HG03432 (cell line): ENCODE data around the gene PASK.
"Not testable (repeated sequence)": the region's sequence is repeated elsewhere in the genome, so short reads cannot be mapped to it uniquely, and the experiment has no call there.

ENCODE experiments used
- ATAC-seq: cut with Tn5 transposase; IDR thresholded peaks from one replicate; pipeline ENCODE4 v1.9.1; 2021; ENCODE audit warnings: mild to moderate bottlenecking, moderate library complexity; ENCODE audit not compliant: unreplicated experiment

The PASK gene

DNA sequence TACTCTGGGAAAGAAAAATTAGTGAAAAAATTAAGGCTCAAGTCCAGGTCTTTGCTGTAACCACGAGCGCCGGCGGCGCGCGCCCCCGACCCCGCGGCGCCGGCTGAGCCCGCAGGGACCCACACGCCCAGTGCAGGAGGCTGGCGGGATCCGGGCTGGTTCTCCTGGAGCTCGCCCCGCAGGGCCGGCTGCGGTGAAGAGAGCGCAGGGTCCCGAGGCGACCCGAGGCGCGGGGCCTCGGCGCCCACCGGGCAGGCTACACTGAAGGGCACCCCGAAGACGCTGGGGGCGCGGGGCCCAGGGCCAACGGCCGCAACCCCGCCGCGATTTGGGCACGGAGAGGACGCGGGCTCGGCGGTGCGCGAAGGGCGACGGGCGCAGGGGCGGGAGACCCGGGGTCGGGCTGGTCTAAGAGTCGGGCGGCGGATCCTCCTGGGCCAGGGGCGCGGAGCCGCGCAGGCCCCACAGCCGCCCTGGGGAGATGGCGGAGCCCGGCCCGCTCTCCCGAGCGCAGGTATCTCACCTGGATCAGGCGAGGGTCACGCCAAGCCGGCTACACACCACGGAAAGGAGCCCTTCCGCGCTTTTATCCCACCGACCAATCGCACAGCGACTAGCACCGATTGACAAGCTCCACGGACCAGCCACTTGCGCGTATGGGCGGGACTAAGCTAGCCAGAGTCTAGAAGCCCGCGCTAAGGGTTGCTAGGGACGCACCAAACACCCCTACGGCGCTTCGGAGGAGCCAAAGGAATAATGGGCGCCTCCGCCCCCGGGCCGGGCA, at the start of gene PASK:
TSS of gene PASK (minus strand) at position 582 of the 784 bp plus-strand sequence. CDS start 6,440 bp downstream, outside the sequence.
- peak; percentile 78 for ATAC-seq

DNA sequence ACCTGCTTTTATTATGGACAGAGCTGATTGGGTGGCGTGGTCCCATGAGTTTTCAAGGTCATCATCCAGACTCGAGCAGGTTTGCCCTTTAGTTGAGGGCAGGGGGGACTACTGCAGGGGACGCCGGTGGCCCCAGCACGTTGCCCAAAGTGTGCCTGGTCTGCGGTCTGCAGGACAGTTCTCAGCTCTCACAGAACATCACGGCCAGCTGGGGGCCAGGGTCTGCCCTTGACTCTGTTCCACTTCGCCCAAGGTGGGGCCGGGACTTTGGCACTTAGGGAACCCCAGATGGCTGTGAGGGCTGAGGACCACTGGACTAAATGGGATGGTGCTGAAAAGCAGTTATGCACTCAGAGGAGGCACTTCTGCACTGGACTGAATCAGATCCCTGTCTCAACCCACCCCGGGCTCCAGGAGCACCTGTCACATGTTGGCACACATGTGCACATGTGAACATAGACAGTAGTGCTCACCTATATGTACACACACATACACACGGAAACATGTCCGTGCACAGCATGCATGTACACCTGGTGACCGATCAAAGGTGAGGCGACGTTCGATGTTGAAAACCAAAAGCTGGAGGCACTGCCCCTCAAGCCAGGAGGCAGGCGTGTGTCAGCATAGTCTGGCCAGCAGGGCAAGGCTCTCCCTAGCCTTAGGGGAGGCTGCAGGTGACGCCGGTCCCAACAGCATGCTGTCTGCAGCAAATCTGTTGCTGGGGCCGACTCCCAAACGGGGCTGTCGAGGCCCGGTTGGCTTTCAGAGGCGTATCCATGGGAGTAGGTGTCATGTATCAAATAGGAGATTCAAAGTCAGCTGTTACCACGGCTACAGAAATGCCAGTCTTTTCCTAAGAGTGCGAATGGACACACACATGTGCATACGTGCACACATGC, 49.4 kb upstream of the PASK start:
- no peak for ATAC-seq

DNA sequence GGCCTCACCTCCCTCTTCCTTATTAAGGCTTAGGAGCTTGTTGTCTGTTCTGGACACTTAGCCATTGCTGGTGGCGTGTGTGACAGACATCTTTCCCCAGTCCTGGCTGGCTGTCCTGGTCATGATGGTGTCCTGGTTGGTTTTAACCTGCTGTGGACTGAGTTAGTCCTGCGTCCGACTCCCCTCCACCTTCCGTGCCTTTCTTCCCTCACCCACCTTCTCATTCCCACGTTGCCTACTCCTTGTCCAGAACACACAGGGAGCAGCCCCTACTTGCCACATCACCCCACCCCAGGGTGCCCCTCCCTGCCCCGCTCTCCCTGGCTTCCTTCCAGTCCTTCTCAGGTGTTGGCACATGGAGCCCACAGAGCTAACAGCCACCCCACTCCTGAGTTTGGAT, 48.7 kb upstream of the PASK start:
- ATAC-seq = no peak

DNA sequence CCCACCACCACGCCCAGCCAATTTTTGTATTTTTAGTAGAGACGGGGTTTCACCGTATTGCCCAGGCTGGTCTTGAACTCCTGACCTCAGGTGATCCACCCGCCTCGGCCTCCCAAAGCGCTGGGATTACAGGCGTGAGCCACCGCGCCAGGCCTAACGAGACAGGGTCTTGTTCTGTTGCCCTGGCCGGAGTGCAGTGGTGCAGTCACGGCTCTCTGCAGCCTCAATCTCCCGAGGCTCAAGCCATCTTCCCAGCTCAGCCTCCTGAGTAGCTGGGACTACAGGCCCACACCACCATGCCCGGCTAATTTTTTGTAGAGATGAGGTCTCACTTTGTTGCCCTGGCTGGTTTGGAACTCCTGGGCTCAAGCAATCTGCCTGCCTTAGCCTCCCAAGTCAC, 48.0 kb upstream of the PASK start:
- ATAC-seq = not testable (repeated sequence)

DNA sequence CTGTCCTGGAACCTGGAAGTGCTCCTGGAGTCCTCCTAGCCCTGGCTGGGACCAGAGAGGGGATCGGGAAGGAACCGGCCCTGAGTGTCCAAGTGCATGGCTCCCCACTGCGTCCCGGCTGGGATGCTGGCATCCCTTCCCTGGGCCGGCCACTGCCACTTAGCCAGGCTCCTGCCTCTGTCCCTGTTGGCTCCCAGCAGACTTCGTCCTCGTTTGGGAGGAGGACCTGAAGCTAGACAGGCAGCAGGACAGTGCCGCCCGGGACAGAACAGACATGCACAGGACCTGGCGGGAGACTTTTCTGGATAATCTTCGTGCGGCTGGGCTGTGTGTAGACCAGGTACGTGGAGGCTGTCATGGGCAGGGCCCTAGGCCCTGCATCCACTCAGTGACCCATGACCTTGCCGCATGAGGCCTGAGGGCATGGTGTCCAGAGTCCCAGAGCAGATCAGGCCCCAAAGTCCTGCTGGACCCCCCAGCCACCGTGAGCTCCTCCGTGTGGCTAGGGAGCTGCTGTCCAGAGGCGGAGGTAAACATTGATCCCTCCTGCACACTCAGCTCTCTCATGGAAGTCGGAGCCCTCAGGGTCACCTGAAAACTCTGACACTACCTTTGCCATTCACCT, 46.3 kb upstream of the PASK start:
- ATAC-seq = no peak

DNA sequence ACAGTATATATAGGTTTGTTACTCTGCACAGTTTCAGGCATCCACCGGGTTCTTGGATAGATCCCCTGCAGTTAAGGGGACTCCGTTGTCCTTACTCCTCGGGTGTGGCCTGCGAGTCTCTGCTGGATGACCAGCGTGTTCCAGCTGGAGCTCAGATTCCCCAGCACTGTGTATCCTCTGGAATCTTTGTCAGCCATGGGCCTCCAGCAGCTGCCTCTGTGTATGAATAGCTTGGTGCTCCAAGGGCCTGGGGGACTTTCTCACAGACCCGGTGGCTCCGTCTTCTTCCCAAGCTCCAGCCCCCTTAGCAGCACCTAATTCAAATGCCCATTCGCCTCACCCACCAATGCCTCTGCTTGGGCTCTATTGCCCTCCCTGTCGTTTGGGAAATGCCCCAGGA, 45.5 kb upstream of the PASK start:
- ATAC-seq = no peak

DNA sequence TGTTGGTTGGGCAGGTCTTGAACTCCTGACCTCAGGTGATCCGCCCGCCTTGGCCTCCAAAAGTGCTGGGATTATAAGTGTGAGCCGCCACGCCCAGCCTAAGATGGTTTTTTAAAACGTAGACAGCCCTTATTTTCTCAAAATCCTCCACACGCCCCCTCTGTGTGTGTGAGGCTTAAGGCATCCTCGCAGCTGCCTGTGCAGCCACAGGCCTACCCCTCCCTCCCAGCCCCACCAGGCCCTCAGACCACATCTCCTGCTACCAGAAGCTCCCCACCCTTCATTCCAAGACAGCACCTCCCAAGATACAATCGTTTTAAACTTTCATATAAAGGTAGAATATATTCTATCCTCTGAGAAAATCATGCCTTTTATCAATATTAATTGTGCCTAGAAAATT, 44.0 kb upstream of the PASK start:
- ATAC-seq = no peak

DNA sequence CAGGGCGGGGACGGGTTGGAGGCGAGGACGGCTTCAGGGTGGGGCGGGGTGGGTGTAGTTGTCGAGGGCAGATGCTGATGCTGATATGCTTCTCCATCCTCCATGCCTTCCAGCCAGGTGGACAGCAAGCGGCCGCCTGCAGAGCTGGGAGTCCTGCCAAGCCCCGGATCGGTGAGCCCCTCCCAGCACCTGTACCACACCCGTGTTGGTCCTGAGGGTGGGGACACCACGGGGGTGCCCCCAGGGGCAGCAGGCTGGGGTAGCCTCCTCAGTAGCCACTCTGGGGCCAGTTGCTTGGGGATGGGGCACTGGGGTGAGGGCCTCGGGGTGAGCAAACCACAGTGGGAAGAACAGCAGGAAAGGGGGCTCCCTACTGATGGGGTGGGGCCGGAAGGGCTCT, 41.8 kb upstream of the PASK start:
- no peak for ATAC-seq

DNA sequence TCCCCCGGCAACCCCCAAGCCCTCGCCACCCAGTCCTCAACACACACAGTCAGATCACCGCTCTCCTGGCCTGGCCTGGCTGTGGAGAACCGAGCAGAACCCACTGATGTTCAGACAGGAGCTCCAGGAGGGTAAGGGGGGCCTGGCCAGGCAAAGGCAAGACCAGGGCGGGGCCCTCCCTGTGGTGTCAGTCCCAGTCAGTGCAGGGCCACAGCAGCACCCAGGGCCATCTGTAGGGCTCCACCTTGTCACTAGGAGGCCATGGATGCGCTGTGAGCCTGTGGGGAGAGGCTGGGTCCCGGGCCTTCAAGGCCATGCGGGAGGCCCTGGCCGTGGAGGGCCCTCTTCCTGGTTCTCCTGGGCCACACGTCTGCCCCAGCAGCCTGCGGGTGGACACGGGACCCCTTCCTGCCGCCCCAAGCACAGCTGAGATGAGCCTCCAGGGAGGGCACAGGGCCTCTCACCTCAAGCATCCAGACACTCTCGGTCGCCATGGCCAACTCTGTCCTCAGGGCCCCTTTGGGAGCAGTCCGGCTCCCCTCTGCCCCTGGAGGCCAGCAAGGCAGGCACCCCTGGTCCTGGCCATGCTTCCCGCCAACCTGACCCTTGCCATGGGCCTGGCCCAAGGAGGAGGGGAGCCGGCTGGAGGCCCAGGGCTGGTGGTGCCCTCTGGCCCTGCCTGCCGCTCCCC, 41.2 kb upstream of the PASK start:
- no peak for ATAC-seq

DNA sequence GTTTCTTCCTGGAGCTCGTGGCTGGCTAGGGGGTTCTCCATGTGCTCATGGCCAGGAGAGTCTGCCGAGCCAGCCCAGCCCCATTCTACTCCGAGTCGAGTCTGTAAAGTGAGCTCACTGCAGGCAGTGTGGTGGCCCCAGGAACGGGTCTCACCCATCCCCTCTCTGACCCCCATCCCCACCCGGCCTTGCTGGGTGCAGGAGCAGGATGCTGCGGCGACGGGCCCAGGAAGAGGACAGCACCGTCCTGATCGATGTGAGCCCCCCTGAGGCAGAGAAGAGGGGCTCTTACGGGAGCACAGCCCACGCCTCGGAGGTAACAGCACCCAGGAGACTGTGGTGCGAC, 40.6 kb upstream of the PASK start:
- no peak for ATAC-seq

DNA sequence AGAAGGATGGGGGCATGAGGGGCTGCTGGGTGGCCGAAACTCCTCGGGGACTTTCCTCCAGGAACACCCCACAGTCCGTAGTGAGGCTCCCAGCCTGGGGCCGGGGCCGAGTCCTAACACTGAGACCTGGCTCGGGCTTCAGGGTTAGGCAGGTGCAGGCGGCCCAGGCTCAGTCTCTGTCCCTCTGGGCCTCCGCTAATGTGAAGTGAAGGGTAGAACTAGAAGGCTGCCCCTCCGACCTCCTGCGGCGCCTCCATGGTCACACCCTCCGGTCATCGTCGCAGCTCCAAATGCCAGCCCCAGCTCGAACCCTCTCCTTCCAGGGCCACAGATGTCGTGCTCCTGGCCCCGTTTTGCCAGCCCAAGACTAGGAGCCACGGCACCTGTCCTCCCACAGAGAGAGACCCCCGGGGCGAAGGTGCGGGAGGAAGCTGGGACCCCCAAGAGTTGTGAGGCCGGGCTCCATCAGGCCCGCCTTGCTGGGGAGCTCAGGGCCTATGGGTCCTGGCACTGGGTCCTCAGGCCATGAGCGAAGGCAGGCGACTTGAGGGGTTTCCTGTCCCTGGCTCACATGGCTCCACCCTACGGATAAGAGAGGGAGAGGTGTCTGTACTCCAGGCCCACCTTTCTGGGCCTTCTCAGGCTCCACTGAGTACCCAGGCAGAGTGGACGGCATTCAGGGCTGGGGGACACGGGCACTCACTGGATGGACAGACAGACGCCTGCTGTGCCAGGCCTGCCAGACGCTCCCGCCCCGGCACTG, 40.0 kb upstream of the PASK start:
- no peak for ATAC-seq

DNA sequence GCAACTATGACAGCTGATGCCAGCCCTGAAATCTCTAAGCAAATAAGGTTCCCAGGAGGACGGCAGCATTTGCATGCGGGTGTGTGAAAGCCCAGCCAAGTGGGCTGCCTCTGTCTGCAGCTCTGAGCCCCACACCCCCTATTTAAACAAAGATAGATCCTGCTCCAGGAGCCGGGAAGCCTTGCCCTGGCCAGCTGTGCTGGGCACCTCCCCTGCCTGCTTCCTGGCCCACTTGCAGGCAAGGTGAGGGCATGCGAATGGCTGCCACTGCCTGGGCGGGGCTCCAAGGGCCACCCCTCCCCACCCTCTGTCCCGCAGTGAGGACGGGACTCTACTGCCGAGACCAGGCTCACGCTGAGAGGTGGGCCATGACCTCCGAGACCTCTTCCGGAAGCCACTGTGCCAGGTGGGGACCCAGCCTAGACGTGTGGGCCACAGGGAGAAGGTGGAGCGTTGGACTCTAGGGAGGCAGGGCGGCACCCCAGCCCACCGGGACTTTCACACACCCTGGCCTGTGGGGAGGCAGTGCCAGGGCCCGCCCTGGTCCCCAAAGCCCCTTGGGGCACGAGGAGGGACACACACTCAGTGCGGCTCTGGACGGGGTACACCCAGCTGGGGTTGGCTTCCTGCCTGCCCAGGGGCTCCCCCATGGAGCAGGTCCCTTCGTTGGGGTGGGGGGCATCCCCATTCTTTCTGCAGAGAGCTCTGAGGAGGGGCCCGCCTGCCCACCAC, 39.3 kb upstream of the PASK start, which contains the start of gene ANO7:
TSS of gene ANO7 (plus strand) at position 317 of the 732 bp plus-strand sequence. CDS start 1,387 bp downstream, outside the sequence.
- no peak for ATAC-seq

DNA sequence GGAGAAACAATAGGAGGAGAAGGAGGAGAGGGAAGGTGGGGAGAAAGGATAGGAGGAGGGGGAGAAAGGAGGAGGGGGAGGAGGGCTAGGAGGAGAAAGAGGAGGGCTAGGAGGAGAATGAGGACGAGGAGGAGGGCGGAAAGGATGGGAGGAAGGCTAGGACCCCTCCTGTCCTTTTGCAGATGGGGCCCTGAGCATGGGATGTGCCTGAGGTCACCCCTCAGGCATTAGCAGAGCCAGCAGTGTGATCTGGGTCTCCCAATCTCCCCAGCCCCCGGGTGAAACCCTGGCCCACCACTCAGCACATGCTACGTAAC, 38.6 kb upstream of the PASK start:
- no peak for ATAC-seq

DNA sequence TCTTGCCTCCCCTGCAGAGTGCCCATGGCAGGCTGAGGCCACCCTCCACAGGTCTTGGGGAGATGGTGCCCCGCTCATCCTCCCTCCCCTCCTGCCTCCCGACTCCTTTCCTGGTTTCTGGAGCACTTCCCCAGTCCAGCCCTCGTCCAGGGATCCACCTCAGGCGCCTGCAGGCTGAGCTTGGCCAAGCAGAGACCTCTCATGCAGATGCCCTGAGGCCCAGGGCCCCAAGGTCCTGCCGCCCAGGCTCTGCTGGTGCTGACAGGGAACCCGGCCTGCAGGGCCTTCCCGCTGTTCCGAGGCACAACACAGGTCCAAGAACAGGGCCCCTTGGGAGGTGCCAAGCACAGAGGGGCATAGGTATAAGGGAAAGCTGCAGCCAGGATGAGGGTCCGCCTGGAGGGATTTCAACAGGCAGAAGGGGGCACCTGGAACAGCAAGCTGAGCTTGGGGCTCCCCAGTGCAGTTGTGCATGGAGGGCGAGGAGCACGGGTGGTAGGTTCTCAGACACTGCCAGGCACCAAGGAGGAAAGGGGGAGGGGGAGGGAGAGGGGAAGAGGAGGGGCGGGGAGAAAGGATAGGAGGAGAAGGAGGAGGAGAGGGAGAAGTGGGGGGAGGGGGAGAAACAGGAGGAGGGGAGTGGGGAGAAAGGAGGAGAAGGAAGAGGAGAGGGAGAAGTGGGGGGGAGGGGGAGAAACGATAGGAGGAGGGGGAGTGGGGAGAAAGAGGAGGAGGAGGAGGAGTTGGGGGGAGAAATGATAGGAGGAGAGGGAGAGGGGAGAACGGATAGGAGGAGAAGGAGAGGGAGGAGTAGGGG, 38.0 kb upstream of the PASK start:
- no peak for ATAC-seq

DNA sequence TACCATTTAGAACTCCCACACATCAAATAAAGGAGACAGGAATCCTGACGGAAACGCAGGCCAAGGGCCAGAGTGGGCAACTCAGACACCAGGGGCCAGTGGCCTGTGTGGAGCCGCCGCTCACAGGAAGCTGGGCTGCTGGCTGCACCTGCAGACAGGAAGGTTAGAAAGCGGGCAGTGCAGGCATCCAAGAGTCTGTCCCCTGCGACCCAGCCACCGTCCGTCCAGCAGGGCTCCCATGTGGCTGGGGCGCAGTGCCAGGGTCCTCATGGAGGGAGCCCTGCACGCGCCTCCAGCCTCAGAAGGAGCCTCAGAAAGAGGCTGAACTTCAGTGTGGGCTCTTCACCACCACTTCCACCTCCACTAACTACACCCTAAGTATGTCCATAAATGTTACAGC, 36.7 kb upstream of the PASK start:
- no peak for ATAC-seq

DNA sequence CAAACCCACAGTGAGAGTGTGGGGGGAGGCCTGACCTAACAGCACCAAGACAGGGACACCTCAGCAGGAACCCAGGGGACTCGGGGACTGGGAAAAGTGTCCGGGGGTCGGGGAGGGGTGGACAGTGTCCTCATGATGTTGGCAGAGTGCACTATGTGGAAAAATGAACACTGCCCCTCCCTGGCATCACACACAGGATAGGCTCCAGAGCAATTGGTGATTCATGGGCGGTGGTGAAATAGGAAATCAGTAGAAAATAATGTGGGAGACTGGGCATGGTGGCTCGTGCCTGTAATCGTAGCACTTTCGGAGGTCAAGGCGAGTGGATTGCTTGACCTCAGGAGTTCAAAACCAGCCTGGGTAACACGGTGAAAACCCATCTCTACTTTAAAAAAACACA, 35.6 kb upstream of the PASK start:
- no peak for ATAC-seq

DNA sequence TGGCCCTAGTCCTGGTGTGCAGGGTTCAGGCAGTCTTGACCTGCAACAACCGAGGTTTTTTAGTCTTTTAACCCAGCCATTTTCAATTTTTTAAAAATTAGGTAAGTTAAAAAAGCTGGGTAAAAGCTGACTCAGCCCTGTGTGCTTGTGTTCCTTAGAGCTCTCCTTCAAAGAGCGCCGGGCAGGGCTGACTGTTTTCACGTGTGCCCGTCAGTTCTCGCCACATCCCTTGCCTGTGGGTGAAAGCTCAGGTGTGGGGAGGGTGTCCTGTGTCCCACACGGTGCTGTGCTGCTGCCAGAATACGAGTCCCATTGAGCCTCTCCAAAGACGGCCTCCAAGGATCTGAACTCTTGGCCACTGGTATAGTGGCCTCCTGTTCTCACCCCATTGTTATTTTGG, 33.9 kb upstream of the PASK start:
- ATAC-seq = no peak

DNA sequence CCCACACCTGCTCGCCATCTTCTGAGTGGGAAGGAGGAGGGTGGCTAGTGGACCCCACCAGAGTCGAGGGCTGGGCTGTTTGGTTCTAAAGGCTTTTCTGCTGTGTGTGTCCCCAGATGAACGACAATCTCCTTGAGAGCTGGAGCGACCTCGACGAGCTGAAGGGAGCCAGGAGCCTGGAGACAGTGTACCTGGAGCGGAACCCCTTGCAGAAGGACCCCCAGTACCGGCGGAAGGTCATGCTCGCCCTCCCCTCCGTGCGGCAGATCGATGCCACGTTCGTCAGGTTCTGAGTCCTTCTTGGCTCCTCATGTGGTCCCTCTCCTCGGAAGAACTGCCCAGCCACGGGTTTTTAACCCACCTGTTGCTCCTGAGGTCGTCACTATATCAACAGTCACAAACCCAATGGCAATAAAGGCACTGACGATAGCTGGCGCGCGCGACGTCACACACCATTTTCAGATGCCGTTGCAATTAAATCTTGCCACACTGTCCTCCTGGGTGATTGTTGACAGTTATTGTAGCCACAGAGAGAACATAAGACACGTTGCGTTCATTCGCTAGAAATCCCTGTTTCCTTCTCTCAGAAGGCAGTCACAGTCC, 33.4 kb upstream of the PASK start:
- no peak for ATAC-seq

DNA sequence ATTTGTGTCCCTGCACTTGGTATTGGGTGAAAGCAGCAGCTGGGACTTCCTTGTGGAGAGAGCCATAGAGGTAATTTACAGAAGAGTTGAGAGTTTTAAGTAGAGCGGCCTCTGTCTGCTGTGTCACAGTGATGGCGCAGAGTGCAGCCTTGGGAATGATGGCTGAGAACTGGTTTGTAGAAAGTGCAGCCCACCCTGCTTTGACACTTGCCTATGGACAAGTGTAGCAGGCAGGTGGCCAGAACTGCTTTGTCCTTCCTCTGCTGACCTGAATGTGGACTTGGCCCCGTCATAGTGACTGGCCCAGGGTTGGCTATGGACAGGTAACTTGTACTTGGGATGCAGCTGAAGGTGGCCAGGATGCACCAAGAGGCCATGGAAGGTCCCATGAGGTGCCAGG, 32.9 kb upstream of the PASK start:
- ATAC-seq = no peak
